22Rv1 (cell line): ENCODE measurements around the gene ABHD17C.

Source experiments
- ZFX ChIP-seq: fragments of 450-650 bp; IDR thresholded peaks from 2 replicates; pipeline ENCODE4 v1.6.1; 2017; ENCODE audit warnings: antibody characterized with exemption, borderline replicate concordance
- TF ChIP-seq, protein P1 (sequence below): fragments of 450-650 bp; IDR thresholded peaks from 2 replicates; pipeline ENCODE4 v1.5.1; 2017; ENCODE audit warnings: mild to moderate bottlenecking

DNA sequence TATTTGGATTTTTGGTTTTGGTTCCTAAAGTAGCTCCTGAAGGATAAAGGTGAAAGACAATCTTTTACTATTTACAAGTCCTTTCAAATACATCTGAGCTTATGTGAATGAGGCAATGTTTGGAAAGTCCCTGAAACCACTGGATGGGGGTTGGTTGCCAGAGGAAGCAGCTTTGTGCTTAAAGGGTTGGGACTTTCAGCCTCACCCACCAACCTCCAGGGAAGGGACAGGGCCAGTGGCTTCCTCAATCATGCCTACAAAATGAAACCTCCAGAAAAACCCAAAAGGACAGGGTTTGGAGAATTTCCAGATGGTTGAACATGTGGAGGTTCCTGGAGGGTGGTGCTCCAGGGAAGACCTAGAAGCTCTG is 20.9 kb upstream of the ABHD17C start:
- TF ChIP-seq, protein P1, sequence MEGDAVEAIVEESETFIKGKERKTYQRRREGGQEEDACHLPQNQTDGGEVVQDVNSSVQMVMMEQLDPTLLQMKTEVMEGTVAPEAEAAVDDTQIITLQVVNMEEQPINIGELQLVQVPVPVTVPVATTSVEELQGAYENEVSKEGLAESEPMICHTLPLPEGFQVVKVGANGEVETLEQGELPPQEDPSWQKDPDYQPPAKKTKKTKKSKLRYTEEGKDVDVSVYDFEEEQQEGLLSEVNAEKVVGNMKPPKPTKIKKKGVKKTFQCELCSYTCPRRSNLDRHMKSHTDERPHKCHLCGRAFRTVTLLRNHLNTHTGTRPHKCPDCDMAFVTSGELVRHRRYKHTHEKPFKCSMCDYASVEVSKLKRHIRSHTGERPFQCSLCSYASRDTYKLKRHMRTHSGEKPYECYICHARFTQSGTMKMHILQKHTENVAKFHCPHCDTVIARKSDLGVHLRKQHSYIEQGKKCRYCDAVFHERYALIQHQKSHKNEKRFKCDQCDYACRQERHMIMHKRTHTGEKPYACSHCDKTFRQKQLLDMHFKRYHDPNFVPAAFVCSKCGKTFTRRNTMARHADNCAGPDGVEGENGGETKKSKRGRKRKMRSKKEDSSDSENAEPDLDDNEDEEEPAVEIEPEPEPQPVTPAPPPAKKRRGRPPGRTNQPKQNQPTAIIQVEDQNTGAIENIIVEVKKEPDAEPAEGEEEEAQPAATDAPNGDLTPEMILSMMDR, result no peak
- no peak for TF ChIP-seq ZFX
